HAP-1 (cell line): ENCODE data around the gene ZNF491.
"Not testable (repeated sequence)": the region's sequence is repeated elsewhere in the genome, so short reads cannot be mapped to it uniquely, and the experiment has no call there.

ENCODE experiments used
- DNase-seq, 2 experiments: peaks; one replicate each; pipeline ENCODE4 v3.0.0-alpha.2; 2016 to 2020; ENCODE audit warnings: low spot score in 2 of 2
- H3K27me3 ChIP-seq: fragments of 250-450 bp; sonication (Bioruptor Pico); 2 replicates; pipeline ENCODE4 v1.5.1; 2020; ENCODE audit warnings: low read depth, mild to moderate bottlenecking, moderate library complexity
- H3K36me3 ChIP-seq: fragments of 250-450 bp; sonication (Bioruptor Pico); replicated peaks from 2 replicates; pipeline ENCODE4 v1.5.1; 2020; ENCODE audit warnings: mild to moderate bottlenecking
- H3K4me1 ChIP-seq: fragments of 250-450 bp; sonication (Bioruptor Pico); 2 replicates; pipeline ENCODE4 v1.5.1; 2020; ENCODE audit warnings: mild to moderate bottlenecking
- H3K4me3 ChIP-seq: fragments of 250-450 bp; sonication (Bioruptor Pico); 2 replicates; pipeline ENCODE4 v1.5.1; 2020; ENCODE audit warnings: mild to moderate bottlenecking, moderate library complexity
- H3K9me3 ChIP-seq: fragments of 250-450 bp; sonication (Bioruptor Pico); 2 replicates; pipeline ENCODE4 v1.5.1; 2020; ENCODE audit warnings: mild to moderate bottlenecking, moderate library complexity
- in situ Hi-C: fragments of 300-500 bp; cut with MboI; formaldehyde crosslinking; loops from 3 replicates; pipeline ENCODE4 v1.14.3; 2020; ENCODE audit warnings: low sequenced_read_pairs, inconsistent platforms, mixed read lengths

The ZNF491 gene

DNA sequence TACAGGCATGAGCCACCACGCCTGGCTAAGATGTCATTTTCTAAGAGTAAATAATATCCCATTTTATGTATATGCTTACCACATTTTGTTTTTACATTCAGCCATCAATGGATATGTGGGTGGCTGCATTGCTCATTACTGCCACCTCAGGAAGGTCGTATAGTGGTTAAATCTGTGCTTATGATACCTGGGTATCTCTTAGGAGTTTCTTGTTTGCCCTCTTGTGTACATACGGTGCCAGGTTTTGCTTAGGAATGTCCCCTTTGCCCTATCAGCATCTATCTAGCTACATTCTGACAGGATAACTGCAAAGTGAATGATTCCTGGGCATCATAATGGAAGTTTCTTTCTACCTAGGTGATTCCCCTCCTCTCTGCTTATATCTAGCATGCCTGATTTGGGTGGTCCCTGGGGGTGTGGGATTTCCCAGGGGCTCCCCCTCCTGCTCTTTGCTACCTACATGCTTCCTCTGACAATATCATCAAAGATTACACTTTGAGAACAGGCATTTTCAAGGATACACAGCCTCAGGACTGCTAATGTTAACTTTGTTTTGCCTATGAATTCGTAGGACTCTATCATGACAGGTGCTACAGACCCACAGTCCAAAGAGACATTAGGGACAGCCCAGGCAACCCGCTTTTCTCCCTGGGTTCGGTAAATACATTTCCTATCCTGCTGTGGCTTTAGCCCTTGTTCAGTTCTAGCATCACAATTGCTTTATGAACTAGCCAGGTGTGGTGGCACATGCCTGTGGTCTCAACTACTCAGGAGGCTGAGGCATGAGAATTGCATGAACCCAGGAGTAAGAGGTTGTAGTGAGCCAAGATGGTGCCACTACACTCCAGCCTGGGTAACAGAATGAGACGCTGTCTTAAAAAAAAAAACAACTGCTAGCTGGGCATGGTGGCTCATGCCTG, 30.9 kb downstream of the ZNF491 start:
- H3K9me3 ChIP-seq: peaks cover 12% of the 10 kb centered on the region
- in situ Hi-C loops: not testable (repeated sequence)

GRCh38 chr19:11832253-11832912, 34.1 kb downstream of the ZNF491 start:
- Histone ChIP-seq H3K36me3 (peaks cover 15% of the 10 kb centered on the region), H3K4me3 (no peak overlapping the region), H3K9me3 (peaks cover 16% of the 10 kb centered on the region), H3K27me3 (no peaks in the 10 kb centered on the region), H3K4me1 (no peaks in the 10 kb centered on the region)
- in situ Hi-C loops: no loop called here
- no peak for DNase-seq

More for the DNA sequence above, 30.9 kb downstream of the ZNF491 start:
- H3K36me3 ChIP-seq: peaks cover 15% of the 10 kb centered on the region
- not testable (repeated sequence) for H3K4me3 ChIP-seq, DNase-seq, H3K4me1 ChIP-seq, H3K27me3 ChIP-seq

- in situ Hi-C loops: no loop called here
- H3K9me3 ChIP-seq: peaks cover 16% of the 10 kb centered on the region
Measured at GRCh38 chr19:11833541-11833940, 35.2 kb downstream of the ZNF491 start.

DNA sequence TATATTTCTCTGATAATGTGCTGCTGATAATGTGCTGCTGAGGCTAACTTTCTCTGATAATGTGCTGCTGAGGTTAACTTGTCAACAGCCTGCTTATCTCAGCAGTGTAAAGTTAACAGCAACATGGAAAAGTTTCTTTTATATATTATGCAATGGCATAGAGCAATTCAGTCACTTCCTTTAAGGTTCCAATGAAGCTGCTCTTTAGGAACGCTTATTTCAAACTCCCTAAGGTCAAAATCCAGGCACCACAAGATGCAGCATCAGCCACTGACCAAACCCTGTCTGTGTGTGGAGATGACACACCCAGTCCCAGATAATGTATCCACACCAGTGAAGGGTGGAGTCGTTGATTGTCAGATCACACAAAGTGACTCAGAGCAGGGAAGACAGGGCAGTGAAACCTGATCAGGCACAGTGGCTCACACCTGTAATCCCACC, 37.3 kb downstream of the ZNF491 start:
- Histone ChIP-seq H3K36me3 (peaks cover 15% of the 10 kb centered on the region), H3K9me3 (peaks cover 13% of the 10 kb centered on the region)
- in situ Hi-C loops, H3K27me3 ChIP-seq, H3K4me3 ChIP-seq, DNase-seq, H3K4me1 ChIP-seq: not testable (repeated sequence)

More at GRCh38 chr19:11833541-11833940, 35.2 kb downstream of the ZNF491 start:
- Histone ChIP-seq H3K36me3 (peaks cover 15% of the 10 kb centered on the region), H3K4me1 (no peaks in the 10 kb centered on the region), H3K4me3 (no peak overlapping the region), H3K27me3 (no peaks in the 10 kb centered on the region)
- no peak for DNase-seq

- DNase-seq: no peak
- in situ Hi-C loops: no loop called here
Measured at GRCh38 chr19:11843722-11844121, 45.4 kb downstream of the ZNF491 start.

DNA sequence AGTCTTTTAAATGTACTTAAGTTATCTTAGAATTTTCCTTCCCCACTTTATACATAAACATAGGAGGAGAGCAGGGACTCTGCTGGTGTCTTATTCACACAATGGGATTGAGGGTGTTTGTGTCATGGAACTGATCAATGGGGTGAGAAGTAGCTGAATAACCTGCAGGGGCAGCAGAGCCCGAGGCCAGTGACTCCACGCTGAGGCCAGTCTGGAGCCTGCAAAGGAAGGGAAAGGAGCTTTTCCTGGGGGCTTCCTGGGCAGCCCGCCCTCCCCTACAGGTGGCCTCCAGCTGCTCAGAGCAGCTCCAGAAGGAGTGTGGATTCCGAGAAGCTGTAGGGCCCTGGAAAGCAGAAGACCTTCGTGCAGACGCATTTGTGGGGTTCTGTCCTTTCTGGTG, 49.3 kb downstream of the ZNF491 start:
- H3K36me3 ChIP-seq, H3K9me3 ChIP-seq, H3K27me3 ChIP-seq, H3K4me3 ChIP-seq, H3K4me1 ChIP-seq, DNase-seq, in situ Hi-C loops: not testable (repeated sequence)

More at GRCh38 chr19:11843722-11844121, 45.4 kb downstream of the ZNF491 start:
- H3K27me3 ChIP-seq: no peaks in the 10 kb centered on the region
- no peaks in the 10 kb centered on the region for H3K4me1 ChIP-seq
- H3K4me3 ChIP-seq: no peak overlapping the region
- no peaks in the 10 kb centered on the region for H3K9me3 ChIP-seq
- no peaks in the 10 kb centered on the region for H3K36me3 ChIP-seq

DNA sequence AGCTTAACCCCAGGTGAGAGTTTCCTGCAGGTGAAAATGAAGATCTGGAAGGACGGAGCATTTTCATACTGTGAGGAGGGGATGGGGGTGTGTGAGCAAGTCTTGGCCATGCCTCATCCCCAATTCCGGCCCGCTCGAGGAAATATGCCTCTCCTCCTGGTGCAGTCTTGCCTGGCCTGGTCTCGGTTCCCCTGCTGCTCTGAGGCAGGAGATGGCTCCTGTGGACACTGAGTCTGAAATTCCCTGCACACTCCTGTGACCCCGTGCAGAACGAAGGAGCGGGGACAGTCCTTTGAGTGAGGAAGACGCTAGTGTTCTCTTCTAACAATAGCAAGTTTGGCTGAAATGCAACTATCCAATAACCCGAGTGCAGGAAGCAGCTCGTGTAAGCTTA, 49.9 kb downstream of the ZNF491 start:
- Histone ChIP-seq H3K4me1 (no peaks in the 10 kb centered on the region), H3K9me3 (0 out of 2 replicates have a peak, but pooled peaks cover 4% of the 10 kb centered on the region), H3K27me3 (no peaks in the 10 kb centered on the region), H3K36me3 (no peaks in the 10 kb centered on the region), H3K4me3 (no peak overlapping the region)
- in situ Hi-C loops: no loop called here
- no peak for DNase-seq

DNA sequence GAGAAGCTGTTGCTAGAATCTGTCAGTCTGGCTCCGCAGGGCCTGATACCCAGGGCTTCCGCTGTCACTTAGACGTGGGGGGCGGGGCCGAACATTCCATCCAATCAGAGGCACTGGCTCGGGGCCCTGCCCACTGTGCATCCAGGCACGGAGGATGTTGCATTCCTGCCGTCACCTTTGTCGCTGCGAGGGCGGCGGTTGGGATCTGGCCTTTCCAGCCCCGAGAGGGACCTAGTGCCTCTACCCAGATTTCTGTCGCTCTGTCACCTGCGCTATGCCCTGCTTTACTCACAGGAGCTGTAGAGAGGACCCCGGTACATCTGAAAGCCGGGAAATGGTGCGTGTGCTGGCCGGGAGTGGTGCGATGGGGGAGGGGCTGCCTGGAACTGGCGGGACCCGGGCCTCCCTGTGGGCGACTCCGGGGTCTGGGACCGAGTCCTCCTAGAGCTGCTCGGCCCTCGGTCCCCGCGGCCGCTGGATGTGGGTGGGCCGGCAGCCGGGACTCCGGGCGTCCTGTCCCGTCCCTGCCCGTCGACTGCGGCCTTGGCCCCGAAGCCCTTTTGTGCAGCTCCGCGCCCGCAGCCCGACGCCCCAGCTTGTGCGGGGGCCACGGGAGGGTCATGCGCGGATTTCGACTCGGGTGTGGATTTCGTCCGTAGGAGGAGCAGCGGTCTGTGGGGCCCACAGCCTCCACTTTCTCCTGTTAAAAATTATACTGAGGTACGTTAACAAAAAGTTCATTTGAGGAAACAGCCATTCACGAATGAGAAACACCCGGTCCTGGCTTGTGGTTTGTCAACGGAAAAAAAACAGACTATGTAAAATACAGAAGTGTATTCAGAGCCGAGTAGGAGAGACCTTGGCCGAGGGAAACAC, 50.5 kb downstream of the ZNF491 start, which contains the start of gene ZNF439:
TSS of gene ZNF439 (plus strand) at position 133 of the 876 bp plus-strand sequence. CDS start at position 275, 142 bp downstream.
- H3K4me3 ChIP-seq: no peak within 1 kb of the TSS
- in situ Hi-C loops: no loop called here

GRCh38 chr19:11850289-11850688, 52.0 kb downstream of the ZNF491 start:
- not testable (repeated sequence) for H3K4me1 ChIP-seq, H3K4me3 ChIP-seq

More for the DNA sequence above, 50.5 kb downstream of the ZNF491 start, which contains the start of gene ZNF439:
- no peak for DNase-seq
- H3K27me3 ChIP-seq: no peaks in the 10 kb centered on the region
- no peaks in the 10 kb centered on the region for H3K36me3 ChIP-seq
- H3K4me1 ChIP-seq: no peaks in the 10 kb centered on the region
- 0 out of 2 replicates have a peak, but pooled peaks cover 6% of the 10 kb centered on the region for H3K9me3 ChIP-seq

DNA sequence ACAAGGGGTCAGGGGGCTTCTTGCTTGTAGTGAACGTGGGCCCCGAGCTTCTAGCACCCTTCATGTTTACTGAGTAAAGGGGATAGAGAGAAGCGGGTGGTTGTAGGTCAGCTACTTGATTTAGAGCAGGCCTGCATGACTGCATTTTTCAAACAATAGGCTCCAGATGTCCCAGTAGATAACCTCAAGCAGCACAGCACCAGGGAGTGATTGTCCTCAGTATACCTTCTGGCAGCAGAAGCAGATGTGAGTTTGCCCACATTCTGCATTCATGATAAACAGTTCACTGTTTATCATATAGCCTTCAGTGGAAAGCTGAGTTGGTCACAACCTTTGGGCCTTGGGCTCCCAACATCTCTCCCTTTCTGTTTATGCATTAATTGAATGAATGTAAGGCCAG, 55.0 kb downstream of the ZNF491 start:
- H3K9me3 ChIP-seq: 0 out of 2 replicates have a peak, but pooled peaks cover 6% of the 10 kb centered on the region
- H3K4me3 ChIP-seq: no peak overlapping the region
- in situ Hi-C loops: no loop called here
- H3K27me3 ChIP-seq: no peaks in the 10 kb centered on the region
- no peak for DNase-seq
- H3K36me3 ChIP-seq: no peaks in the 10 kb centered on the region
- H3K4me1 ChIP-seq: no peaks in the 10 kb centered on the region

More at GRCh38 chr19:11850289-11850688, 52.0 kb downstream of the ZNF491 start:
- H3K9me3 ChIP-seq, DNase-seq, H3K36me3 ChIP-seq, H3K27me3 ChIP-seq, in situ Hi-C loops: not testable (repeated sequence)

- in situ Hi-C loops: no loop called here
- Histone ChIP-seq H3K36me3 (no peaks in the 10 kb centered on the region), H3K4me1 (no peaks in the 10 kb centered on the region), H3K9me3 (0 out of 2 replicates have a peak, but pooled peaks cover 6% of the 10 kb centered on the region), H3K4me3 (no peak overlapping the region), H3K27me3 (no peaks in the 10 kb centered on the region)
- DNase-seq: no peak
Measured at GRCh38 chr19:11856596-11857250, 58.4 kb downstream of the ZNF491 start.
